GM23338 (cell line): ENCODE data around the gene ADGRB3.

ENCODE experiments used
- CTCF ChIP-seq, 2 experiments: fragments of 200-600 bp in 1 of 2; sonication (generic) in 1 of 2; conservative IDR thresholded peaks; 2 replicates each; pipeline versions ENCODE4 v1.5.1 to v1.6.1; 2016 to 2017; ENCODE audit warnings: antibody characterized with exemption in 2 of 2, low read depth in 2 of 2, mild to moderate bottlenecking in 2 of 2, moderate library complexity in 1 of 2
- EZH2 ChIP-seq: fragments of 200-600 bp; sonication (generic); IDR thresholded peaks from one replicate; pipeline ENCODE4 v1.8.0; 2017; ENCODE audit warnings: antibody characterized with exemption, mild to moderate bottlenecking, low read depth; ENCODE audit not compliant: unreplicated experiment
- JUNB ChIP-seq: IDR thresholded peaks from one replicate; pipeline ENCODE4 v1.6.1; 2016; ENCODE audit warnings: antibody characterized with exemption; ENCODE audit not compliant: unreplicated experiment
- POLR2AphosphoS5 ChIP-seq: IDR thresholded peaks from 2 replicates; pipeline ENCODE4 v1.6.1; 2016; ENCODE audit warnings: antibody characterized with exemption, low read depth
- ZNF114 ChIP-seq: fragments of 250-450 bp; sonication (Bioruptor Pico); IDR thresholded peaks from 2 replicates; pipeline ENCODE4 v1.5.0; 2020; ENCODE audit warnings: mild to moderate bottlenecking, moderate library complexity

- TF ChIP-seq CTCF (conservative IDR thresholded peaks at IDR 0.05; ENCODE audit: low read depth in 2 of 2), result no peak
- TF ChIP-seq ZNF114 (CRISPR knock-in tag), result no peak
- no peak for TF ChIP-seq EZH2
- TF ChIP-seq JUNB, result no peak
- no peak for TF ChIP-seq POLR2AphosphoS5
These were observed 462.9 kb downstream of the ADGRB3 start for GRCh38 chr6:69097948-69098347.
